ENCODE results near the gene ATP9B.

DNA sequence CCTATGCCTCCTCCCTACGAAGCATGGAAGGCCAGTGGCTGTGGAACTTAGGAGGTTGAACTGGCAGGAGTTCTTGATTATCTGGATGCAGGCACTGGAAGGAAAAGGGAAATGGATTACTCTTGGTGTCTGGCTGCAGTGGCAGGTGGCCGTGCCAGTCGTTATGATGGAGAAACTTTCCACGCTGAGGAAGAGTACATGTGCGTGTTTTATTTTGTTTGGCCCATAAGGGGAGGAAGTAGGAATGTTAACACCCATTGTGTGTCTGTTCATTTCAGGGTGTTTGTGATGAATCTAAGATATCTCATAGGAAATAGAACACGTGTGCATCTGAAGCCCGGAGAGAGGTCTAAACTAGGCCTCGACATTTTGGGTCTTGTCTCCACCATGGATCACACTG lies 203.7 kb downstream of the ATP9B start:
- TF ChIP-seq, protein P1, sequence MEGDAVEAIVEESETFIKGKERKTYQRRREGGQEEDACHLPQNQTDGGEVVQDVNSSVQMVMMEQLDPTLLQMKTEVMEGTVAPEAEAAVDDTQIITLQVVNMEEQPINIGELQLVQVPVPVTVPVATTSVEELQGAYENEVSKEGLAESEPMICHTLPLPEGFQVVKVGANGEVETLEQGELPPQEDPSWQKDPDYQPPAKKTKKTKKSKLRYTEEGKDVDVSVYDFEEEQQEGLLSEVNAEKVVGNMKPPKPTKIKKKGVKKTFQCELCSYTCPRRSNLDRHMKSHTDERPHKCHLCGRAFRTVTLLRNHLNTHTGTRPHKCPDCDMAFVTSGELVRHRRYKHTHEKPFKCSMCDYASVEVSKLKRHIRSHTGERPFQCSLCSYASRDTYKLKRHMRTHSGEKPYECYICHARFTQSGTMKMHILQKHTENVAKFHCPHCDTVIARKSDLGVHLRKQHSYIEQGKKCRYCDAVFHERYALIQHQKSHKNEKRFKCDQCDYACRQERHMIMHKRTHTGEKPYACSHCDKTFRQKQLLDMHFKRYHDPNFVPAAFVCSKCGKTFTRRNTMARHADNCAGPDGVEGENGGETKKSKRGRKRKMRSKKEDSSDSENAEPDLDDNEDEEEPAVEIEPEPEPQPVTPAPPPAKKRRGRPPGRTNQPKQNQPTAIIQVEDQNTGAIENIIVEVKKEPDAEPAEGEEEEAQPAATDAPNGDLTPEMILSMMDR (conservative IDR thresholded peaks at IDR 0.05): no peak
- TF ChIP-seq EZH2 (IDR thresholded peaks at IDR 0.05; ENCODE audit: low read depth): no peak

Data from PC-9 (cell line).